ENCODE results near the gene STK38.
A peak's percentile ranks its signal among the peaks of the same experiment; 100 is the strongest.

The STK38 gene

GRCh38 chr6:36566418-36566905 is 19.2 kb upstream of the STK38 start:
- no peak overlapping the region for H3K4me3 ChIP-seq (ENCODE audit: low read depth, low read length)

DNA sequence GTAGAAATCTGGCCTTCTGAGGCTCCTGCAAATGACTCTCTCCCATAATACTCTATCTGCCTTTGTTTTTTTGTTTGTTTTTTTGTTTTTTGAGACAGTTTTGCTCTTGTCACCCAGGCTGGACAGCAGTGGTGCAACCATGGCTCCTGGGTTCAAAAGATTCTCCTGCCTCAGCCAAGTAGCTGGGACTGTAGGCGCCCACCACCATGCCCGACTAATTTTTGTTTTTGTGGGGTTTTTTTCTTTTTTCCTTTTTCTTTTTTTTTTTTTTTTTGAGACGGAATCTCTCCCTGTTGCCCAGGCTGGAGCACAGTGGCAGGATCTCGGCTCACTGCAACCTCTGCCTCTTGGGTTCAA is 16.6 kb upstream of the STK38 start:
- H3K4me3 ChIP-seq (ENCODE audit: low read depth, low read length): no peak overlapping the region

DNA sequence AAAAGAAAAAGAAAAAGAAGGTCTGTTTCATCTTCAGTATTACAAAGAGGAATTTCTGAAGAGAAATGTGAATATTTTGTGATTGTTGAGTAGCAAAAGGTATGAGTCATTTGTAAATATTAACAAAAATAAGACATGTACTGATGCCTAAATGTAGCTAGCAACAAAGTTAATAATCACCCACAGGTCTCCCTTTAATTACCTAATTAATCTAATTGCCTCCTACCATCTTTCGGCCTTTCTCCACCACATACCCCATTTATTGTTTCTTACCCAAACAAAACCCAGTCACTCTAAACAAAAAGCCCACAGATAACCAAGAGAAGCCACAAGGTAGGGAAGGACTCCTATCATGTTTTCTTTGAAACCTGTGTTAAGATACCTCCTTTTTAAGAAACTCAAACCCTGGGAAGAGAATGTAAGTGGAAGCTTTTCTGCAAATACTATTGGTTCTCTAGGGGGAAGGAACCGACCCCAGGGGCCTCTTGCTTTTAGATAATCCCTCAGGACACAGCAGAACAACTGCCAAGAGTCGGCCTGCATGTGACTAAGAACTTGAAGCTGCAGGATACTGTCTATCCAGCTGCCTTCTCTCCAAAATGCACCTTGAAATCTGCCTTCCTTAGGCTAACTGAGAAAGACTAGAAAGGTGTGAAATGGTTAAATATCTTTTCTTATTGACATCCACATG is 16.1 kb upstream of the STK38 start:
- no peak overlapping the region for H3K4me3 ChIP-seq (ENCODE audit: low read depth, low read length)

DNA sequence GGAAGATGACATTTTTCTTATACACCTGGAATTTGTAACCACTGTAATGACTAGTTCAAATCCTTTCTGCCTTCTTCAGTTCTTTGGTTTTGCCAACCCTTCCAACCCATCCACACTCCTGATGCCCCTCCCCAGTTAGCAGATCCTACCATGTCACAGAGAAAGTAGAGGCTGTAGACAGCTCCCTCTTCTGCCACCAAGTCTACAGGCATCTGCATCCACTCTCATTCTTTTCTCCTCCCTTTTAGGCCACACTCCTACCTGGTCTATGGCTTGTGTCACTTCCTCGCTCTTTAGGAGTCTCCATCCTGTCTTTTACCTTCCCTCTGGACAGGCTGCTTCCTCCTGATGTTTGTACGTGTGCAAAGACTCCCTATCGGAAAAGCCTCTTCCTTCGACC is 13.5 kb upstream of the STK38 start:
- no peak overlapping the region for H3K4me3 ChIP-seq (ENCODE audit: low read depth, low read length)

DNA sequence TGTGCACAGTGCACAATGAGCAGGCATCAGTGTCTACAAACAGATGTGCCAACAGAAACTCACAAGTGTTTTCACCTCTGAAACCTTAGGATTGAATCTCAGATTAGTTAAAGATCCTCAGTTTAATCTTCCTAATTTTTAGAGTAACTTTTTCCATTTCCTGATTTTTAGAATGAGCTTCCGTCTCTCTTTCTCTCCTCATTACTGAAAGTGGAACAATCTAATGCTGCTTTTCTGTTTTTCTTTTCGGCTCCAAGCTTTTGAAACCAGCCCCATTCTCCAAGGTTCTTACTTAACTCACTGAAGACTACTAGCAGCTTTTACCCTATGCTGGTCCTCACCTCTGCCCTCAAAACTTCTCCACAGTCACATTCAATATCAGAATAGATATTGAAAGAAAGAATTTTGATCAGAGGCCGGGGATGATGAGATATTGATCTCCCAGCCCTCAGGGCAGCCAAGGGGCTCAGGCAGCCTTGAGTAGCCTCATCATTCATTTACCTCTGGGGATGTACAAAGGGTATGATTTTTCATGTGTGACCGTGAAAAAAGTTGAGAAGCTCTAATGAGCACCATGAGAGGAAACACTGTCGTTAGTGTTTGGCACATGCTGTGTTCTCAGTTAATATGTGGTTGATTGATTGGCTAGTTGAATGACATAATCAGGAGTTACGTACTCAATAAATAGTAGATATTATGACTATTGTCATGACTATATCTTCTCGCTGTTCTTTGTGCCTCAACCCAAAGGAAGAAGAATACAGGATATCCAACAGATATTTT is 11.9 kb upstream of the STK38 start:
- no peak overlapping the region for H3K4me3 ChIP-seq (ENCODE audit: low read depth, low read length)

DNA sequence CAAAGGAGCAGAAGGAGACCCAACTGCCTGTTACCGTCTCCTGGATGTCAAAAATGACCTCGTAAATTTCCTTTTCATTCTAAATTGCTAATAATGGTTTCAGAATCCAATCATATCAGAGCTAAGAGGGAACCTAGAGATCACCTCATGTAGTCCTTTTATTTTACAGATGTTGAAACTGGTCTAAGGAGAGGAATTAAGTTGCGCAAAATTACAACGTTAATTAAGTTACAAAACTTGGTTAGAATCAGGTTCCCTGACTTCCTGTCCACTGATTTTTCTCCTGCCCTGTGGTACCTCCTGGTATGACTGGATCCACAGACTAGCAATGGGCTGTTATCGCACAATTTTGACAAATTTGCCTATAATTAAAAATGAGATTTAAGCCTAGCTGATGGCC is 9.0 kb upstream of the STK38 start:
- no peak overlapping the region for H3K4me3 ChIP-seq (ENCODE audit: low read depth, low read length)

- no peak overlapping the region for H3K4me3 ChIP-seq (ENCODE audit: low read depth, low read length)
Observed at GRCh38 chr6:36555750-36556252, 8.5 kb upstream of the STK38 start.

- H3K4me3 ChIP-seq (ENCODE audit: low read depth, low read length): no peak overlapping the region
Observed at GRCh38 chr6:36550473-36551000, 3.3 kb upstream of the STK38 start.

DNA sequence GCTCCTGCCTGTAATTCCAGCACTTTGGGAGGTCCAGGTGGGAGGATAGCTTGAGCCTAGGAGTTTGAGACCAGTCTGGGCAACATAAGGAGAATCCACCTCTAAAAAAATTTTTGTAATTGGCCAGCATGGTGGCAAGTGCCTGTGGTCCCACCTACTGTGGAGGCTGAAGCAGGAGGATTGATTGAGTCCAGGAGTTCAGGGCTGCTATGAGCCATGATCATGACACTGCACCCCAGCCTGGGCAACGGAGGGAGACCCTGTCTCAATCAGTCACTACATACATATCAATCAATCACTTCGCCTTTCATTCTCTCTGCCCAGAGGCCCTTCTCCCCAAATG is 1.1 kb upstream of the STK38 start:
- no peak overlapping the region for H3K4me3 ChIP-seq (ENCODE audit: low read depth, low read length)

- H3K4me3 ChIP-seq (ENCODE audit: low read depth, low read length): no peak overlapping the region
Observed at GRCh38 chr6:36547646-36548400, 544 bp upstream of the STK38 start.

DNA sequence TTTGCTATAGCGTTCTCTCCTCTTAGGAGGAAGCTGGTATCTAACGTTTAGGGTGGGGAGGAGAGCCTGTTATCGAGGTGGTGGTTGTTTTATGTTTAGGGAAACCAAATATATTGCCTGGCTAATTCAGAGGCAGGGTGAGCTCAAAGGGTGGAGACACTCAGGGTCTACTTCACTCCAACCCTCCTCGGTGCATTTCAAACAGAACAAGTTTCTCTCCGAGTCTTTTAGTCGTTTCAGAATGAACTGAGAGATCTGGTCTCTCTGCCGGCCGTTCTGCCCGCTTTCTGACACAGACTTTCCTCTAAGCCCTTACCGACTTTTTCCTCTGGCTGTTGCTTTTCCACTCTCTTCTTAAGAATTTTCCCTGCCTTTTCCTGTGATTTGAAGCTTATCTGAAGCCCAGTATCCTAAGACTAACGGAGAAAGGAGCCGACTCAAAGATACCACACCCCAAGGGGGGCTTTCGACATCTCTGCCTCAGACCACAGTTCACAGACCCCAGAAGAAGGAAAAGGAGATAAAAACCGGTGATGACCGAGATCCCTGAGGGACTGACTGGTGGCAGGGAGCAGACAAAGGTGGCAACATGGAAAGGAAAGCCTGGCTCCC is 865 bp downstream of the STK38 start:
- peak overlapping the region; percentile 86 for H3K4me3 ChIP-seq (ENCODE audit: low read depth, low read length)

- peak overlapping the region; percentile 86 for H3K4me3 ChIP-seq (ENCODE audit: low read depth, low read length)
Observed at GRCh38 chr6:36545767-36546307, 1.4 kb downstream of the STK38 start.

- no peak overlapping the region for H3K4me3 ChIP-seq (ENCODE audit: low read depth, low read length)
Observed at GRCh38 chr6:36544228-36544627, 3.1 kb downstream of the STK38 start.

DNA sequence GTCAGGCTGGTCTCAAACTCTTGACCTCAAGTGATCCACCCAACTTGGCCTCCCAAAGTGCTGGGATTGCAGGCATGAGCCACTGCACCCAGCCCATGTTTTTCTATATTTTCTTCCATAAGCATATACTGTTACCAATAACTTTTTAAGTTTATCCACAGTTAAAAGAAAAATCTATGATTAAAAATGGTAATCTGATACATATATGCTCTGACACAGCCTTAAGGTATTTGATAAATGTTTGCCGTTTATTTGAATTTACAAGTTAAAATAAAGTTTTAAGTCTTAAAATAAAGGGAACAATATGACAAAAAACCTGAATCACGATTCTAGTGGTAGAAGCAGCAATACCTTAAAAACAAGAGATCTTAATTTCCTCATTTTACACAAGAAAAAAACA is 5.2 kb downstream of the STK38 start:
- no peak overlapping the region for H3K4me3 ChIP-seq (ENCODE audit: low read depth, low read length)

DNA sequence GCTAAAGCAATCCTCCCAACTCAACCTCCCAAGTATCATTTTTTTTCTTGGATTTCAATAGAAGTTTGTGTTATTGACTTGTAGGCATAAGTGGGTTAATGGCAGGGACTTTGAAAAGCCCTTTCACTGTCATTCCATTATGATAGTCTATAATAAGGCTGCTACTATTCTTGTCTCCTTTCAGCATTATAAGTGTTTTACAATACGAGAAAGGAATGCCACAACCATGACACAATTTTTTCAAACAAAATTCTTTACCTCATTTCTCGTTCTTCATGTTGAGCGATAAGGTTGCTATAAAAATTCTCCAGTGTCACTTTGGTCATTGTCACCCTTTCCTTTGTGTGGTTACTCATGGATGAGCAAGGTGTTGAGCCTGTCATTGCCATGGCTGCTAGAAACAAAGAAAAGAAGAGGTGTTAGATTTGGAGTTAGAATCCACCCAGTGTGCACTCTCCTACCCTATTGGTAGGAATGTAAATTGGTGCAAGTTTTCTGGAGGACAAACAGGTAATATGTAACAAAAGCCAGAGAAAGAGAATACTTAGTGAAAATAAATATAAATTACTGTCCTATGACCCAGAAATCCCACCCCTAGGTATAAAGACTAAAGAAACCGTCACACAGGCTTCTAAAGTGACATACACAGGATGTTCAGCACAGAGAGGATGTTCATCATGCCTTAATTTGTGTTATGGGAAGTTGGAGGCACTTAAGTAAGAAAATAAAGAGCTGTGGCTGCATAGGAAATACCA is 7.3 kb downstream of the STK38 start:
- H3K4me3 ChIP-seq (ENCODE audit: low read depth, low read length): no peak overlapping the region

DNA sequence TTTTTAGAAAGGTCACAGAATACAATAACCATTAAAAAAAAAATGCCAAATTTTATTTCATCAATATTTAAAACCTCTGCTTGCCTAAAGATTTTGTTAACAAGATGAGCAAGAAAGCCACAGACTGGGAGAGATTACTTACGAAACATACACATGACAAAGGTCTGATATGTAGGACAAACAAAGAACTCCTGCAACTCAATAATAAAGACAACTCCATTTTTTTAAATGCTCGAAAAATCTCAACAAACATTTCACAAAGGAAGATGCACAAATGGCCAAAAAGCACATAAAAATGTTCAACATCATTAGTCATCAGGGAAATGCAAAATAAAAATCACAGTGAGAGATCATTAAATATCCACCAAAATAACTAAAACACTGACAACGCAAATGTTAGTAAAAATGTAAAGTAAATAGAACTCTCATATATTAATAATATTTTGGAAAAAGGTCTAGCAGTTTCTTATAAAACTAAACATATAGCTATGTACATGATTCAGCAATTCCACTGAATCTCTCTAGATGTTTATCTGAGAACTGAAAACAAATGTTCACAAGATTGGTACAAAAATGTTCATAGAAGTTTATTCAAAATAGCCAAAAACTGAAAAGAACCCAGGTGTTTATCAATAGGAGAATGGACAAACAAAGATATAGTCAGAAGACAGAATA is 10.3 kb downstream of the STK38 start:
- H3K4me3 ChIP-seq (ENCODE audit: low read depth, low read length): no peak overlapping the region

DNA sequence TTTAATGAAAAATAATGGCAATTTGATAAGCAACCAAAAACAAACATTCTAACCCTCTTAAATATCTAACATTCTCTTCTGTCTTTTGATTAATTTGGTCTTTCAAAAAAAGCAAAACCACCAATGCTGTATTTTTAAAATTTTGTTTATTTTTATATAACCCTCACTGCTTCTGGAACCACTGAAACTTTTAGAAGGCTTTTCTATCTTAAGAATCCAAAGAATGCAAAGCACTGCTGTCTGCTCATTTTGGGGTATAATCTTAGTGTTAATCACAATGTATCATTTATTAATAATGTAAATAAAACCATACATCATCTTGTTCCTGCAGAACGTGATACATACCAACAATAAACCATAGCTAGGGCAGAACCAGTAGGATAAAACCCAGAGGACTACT is 14.0 kb downstream of the STK38 start:
- H3K4me3 ChIP-seq (ENCODE audit: low read depth, low read length): no peak overlapping the region

GRCh38 chr6:36526066-36526465 is 21.2 kb downstream of the STK38 start:
- no peak overlapping the region for H3K4me3 ChIP-seq (ENCODE audit: low read depth, low read length)

GRCh38 chr6:36525346-36525745 is 21.9 kb downstream of the STK38 start:
- H3K4me3 ChIP-seq (ENCODE audit: low read depth, low read length): no peak overlapping the region

Measured in iPS-11a (cell line).